HepG2 (cell line): ENCODE data around the gene PIK3R5. TPM values are rescaled to one million over a fixed set of nuclear protein-coding genes. Genes with fewer than 3 reads are reported as not detected.

Experiments used
- ATAC-seq: fragments of 200-7000 bp; cut with Tn5 transposase; 3 replicates; pipeline ENCODE4 v1.9.1; 2020; ENCODE audit warnings: mild to moderate bottlenecking, moderate library complexity
- BruUV-seq: library from RNA; stranded (reverse); fragments of 400-500 nt; replicated peaks from 2 replicates; lab custom pipeline; 2021; lab: Mats Ljungman, UMichigan
- CTCF ChIA-PET: fragments of 300-600 bp; formaldehyde crosslinking; extraction: SDS; loops from one replicate; lab custom pipeline; 2021; ENCODE audit warnings: low total read pairs, inconsistent platforms, low intra/inter-chr PET ratio; lab: Yijun Ruan, JAX
- POLR2A ChIA-PET: fragments of 350-600 bp; sonication (Branson Sonifier 250); formaldehyde crosslinking; loops from one replicate; lab custom pipeline; 2020; ENCODE audit warnings: antibody characterized with exemption, inconsistent platforms; lab: Yijun Ruan, JAX
- DNase-seq: peaks from one replicate; pipeline ENCODE4 v3.0.0-alpha.2; 2015; ENCODE audit warnings: low spot score
- FAIRE-seq: peaks from 3 replicates; lab custom pipeline; 2011; peaks lifted over from hg19 to GRCh38; lab: Jason Lieb, UNC
- H2AFZ ChIP-seq: one replicate; pipeline ENCODE4 v1.6.1; 2011; ENCODE audit warnings: low read length, inconsistent platforms
- H3K27ac ChIP-seq: fragments of 300-600 bp; 3 replicates; pipeline ENCODE4 v1.8.0; 2011; ENCODE audit warnings: mixed run types, mild to moderate bottlenecking, mixed read lengths, low read length, inconsistent platforms; ENCODE audit not compliant: insufficient read depth; ENCODE audit errors: extremely low read length
- H3K27me3 ChIP-seq, 2 experiments: fragments of 200-600 bp in 1 of 2; 2 replicates in 1 of 2; 3 replicates in 1 of 2; pipeline versions ENCODE4 v1.6.0 to v1.8.0; 2011; ENCODE audit warnings: low read length in 2 of 2, mild to moderate bottlenecking in 2 of 2, moderate library complexity in 2 of 2, inconsistent platforms in 1 of 2; ENCODE audit not compliant: insufficient read depth in 2 of 2, control insufficient read depth in 1 of 2
- H3K36me3 ChIP-seq, 2 experiments: fragments of 200-600 bp in 1 of 2; replicated peaks in 1 of 2; 2 replicates in 1 of 2; 3 replicates in 1 of 2; pipeline versions ENCODE4 v1.5.1 to v1.8.0; 2011; ENCODE audit warnings: low read length in 2 of 2, inconsistent platforms in 1 of 2; ENCODE audit not compliant: insufficient read depth in 2 of 2, control insufficient read depth in 1 of 2
- H3K4me1 ChIP-seq: 2 replicates; pipeline ENCODE4 v1.5.1; 2012; ENCODE audit warnings: low read length, inconsistent platforms; ENCODE audit not compliant: insufficient read depth
- H3K4me2 ChIP-seq: 2 replicates; pipeline ENCODE4 v1.6.0; 2011; ENCODE audit warnings: low read depth, low read length, inconsistent platforms
- H3K4me3 ChIP-seq, 3 experiments: fragments of 200-600 bp in 1 of 3; sonication (generic), shearing (Covaris generic) in 1 of 3; replicated peaks in 1 of 3; 2 replicates each; pipeline ENCODE4 v1.5.1; 2011 to 2016; ENCODE audit warnings: low read length in 3 of 3, inconsistent platforms in 2 of 3, low read depth in 2 of 3, mild to moderate bottlenecking in 2 of 3, control low read depth in 1 of 3, mixed read lengths in 1 of 3; ENCODE audit not compliant: insufficient read depth in 1 of 3
- H3K79me2 ChIP-seq: one replicate; pipeline ENCODE4 v1.6.1; 2011; ENCODE audit warnings: low read length, inconsistent platforms; ENCODE audit not compliant: insufficient read depth
- H3K9ac ChIP-seq: 2 replicates; pipeline ENCODE4 v1.6.0; 2011; ENCODE audit warnings: mild to moderate bottlenecking, low read depth, low read length, inconsistent platforms; ENCODE audit not compliant: insufficient read depth
- H3K9me3 ChIP-seq: 2 replicates; pipeline ENCODE4 v1.5.1; 2012; ENCODE audit warnings: mild to moderate bottlenecking, low read length
- H4K20me1 ChIP-seq: 2 replicates; pipeline ENCODE4 v1.6.0; 2011; ENCODE audit warnings: inconsistent platforms, mild to moderate bottlenecking, low read length, moderate library complexity; ENCODE audit not compliant: insufficient read depth
- ARNT ChIP-seq: fragments of 450-650 bp; IDR thresholded peaks from 2 replicates; pipeline ENCODE4 v1.6.1; 2017
- CEBPG ChIP-seq: IDR thresholded peaks from 2 replicates; pipeline ENCODE4 v1.6.1; 2016
- ELF4 ChIP-seq: sonication (generic); formaldehyde crosslinking; IDR thresholded peaks from 2 replicates; pipeline ENCODE4 v1.5.0; 2020; ENCODE audit warnings: missing genetic modification reagents, mild to moderate bottlenecking, moderate library complexity, borderline replicate concordance
- FLYWCH1 ChIP-seq: sonication (generic); formaldehyde crosslinking; IDR thresholded peaks from 2 replicates; pipeline ENCODE4 v1.8.1; 2023; ENCODE audit warnings: mild to moderate bottlenecking, missing genetic modification reagents
- HOXA5 ChIP-seq: sonication (generic); formaldehyde crosslinking; IDR thresholded peaks from 2 replicates; pipeline ENCODE4 v1.4.0; 2020; ENCODE audit warnings: missing genetic modification reagents
- MATR3 ChIP-seq: sonication (generic); formaldehyde crosslinking; IDR thresholded peaks from 2 replicates; pipeline ENCODE4 v1.4.0; 2020; ENCODE audit warnings: missing genetic modification reagents
- NFE2L2 ChIP-seq: fragments of 150-350 bp; IDR thresholded peaks from 2 replicates; pipeline ENCODE4 v1.6.1; 2014; ENCODE audit warnings: low read length
- TGIF2 ChIP-seq: IDR thresholded peaks from 2 replicates; pipeline ENCODE4 v1.6.1; 2016; ENCODE audit warnings: control low read depth, missing compliant biosample characterization
- ZNF468 ChIP-seq: sonication (generic); formaldehyde crosslinking; IDR thresholded peaks from 2 replicates; pipeline ENCODE4 v1.8.0; 2022; ENCODE audit warnings: mild to moderate bottlenecking, moderate library complexity, missing genetic modification reagents
- ZNF569 ChIP-seq: sonication (generic); formaldehyde crosslinking; IDR thresholded peaks from 2 replicates; pipeline ENCODE4 v1.5.0; 2020; ENCODE audit warnings: mild to moderate bottlenecking, missing genetic modification reagents, moderate library complexity, borderline replicate concordance
- ZNF746 ChIP-seq: sonication (generic); formaldehyde crosslinking; IDR thresholded peaks from 2 replicates; pipeline ENCODE4 v1.8.0; 2022; ENCODE audit warnings: mild to moderate bottlenecking, missing genetic modification reagents
- ZNF792 ChIP-seq: IDR thresholded peaks from 2 replicates; pipeline ENCODE4 v1.6.1; 2016
- WGBS: methylation state at CpG from one replicate; pipeline ENCODE4 v1.1.6; 2017; ENCODE audit warnings: low lambda C conversion rate; 5-methylcytosine and 5-hydroxymethylcytosine counted together
- in situ Hi-C: cut with HindIII; loops from 2 replicates; pipeline ENCODE4 v1.10.0; 2017; ENCODE audit warnings: low pct_unique_long_range_greater_than_20kb; ENCODE audit not compliant: extremely low pct_ligation_motif_present
- intact Hi-C: fragments of 100-400 bp; cut with micrococcal nuclease; formaldehyde crosslinking; loops from one replicate; pipeline ENCODE4 v1.10.0; 2022; ENCODE audit not compliant: unreplicated experiment
- polyA plus RNA-seq, 8 experiments: library from polyadenylated mRNA; depleted of rRNA in 3 of 8; stranded (reverse) in 7 of 8; unstranded in 1 of 8; fragments of >200 nt; fragmentation: Illumina TruSeq in 4 of 8; extraction: Trizol in 4 of 8; gene quantifications; 2 replicates each; pipeline versions ENCODE4 v1.2.1 to v1.2.3, GENCODE V29; 2011 to 2016; ENCODE audit warnings: low read depth in 4 of 8, missing spikeins in 1 of 8, mixed read lengths in 1 of 8; ENCODE audit not compliant: insufficient read depth in 1 of 8
- total RNA-seq, 5 experiments: library from RNA; depleted of rRNA; stranded (reverse); fragments of >200 nt; fragmentation: Illumina TruSeq; extraction: Trizol; gene quantifications; 2 replicates each; pipeline ENCODE4 v1.2.3, GENCODE V29; 2016; ENCODE audit warnings: low read depth in 1 of 5
- TF ChIP-seq, protein P1 (sequence below): sonication (generic); formaldehyde crosslinking; IDR thresholded peaks from 2 replicates; pipeline ENCODE4 v1.4.0; 2020; ENCODE audit warnings: missing genetic modification reagents; ENCODE audit errors: not compliant biosample characterization
- TF ChIP-seq, protein P2 (sequence below): IDR thresholded peaks from 2 replicates; pipeline ENCODE4 v1.6.1; 2012; ENCODE audit warnings: low read depth, low read length, improper control_type of control experiment
- TF ChIP-seq, protein P3 (sequence below): sonication (generic); formaldehyde crosslinking; IDR thresholded peaks from 2 replicates; pipeline ENCODE4 v1.9.0; 2021; ENCODE audit warnings: missing genetic modification reagents, mild to moderate bottlenecking, borderline replicate concordance
- TF ChIP-seq, protein P4 (sequence below): sonication (generic); formaldehyde crosslinking; IDR thresholded peaks from 2 replicates; pipeline ENCODE4 v1.4.0; 2020; ENCODE audit warnings: missing genetic modification reagents, borderline replicate concordance

Gene PIK3R5
- total and polyA plus RNA-seq, 2 of the 13 experiments (the other 11 are each of a cell fraction or from before 2014, with no cell fraction given), result not detected

DNA sequence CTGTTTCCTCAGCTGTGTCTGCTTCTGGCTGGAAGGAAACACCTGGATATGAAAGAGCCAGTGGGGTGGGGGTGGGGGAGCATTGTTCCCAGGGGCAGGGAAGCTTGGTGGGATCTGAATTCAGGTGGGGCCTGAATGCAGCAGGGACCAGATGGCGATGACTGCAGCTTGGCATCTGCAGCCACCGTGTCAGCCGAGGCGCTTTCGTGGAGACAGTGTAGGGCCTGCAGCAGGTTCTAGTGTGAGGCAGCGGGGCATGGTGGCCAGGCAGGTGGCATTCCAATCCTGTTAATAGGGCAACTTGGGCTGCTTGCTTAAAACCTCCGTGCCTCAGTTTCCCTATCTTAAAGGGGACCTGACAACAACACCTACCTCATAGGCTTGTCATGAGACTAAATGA is 99.7 kb downstream of the PIK3R5 start (continued):
- TF ChIP-seq, protein P1, sequence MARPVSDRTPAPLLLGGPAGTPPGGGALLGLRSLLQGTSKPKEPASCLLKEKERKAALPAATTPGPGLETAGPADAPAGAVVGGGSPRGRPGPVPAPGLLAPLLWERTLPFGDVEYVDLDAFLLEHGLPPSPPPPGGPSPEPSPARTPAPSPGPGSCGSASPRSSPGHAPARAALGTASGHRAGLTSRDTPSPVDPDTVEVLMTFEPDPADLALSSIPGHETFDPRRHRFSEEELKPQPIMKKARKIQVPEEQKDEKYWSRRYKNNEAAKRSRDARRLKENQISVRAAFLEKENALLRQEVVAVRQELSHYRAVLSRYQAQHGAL, result no peak
- no peak for TF ChIP-seq ZNF569 (CRISPR knock-in tag)
- no peak for TF ChIP-seq ZNF792
- TF ChIP-seq FLYWCH1, result no peak
- no peak for TF ChIP-seq CEBPG (CRISPR knock-in tag)
- TF ChIP-seq ZNF746 (CRISPR knock-in tag), result no peak
- no peak for TF ChIP-seq ELF4 (CRISPR knock-in tag)
- no peak for TF ChIP-seq ZNF468 (CRISPR knock-in tag)
- no peak for TF ChIP-seq MATR3
- TF ChIP-seq, protein P2, sequence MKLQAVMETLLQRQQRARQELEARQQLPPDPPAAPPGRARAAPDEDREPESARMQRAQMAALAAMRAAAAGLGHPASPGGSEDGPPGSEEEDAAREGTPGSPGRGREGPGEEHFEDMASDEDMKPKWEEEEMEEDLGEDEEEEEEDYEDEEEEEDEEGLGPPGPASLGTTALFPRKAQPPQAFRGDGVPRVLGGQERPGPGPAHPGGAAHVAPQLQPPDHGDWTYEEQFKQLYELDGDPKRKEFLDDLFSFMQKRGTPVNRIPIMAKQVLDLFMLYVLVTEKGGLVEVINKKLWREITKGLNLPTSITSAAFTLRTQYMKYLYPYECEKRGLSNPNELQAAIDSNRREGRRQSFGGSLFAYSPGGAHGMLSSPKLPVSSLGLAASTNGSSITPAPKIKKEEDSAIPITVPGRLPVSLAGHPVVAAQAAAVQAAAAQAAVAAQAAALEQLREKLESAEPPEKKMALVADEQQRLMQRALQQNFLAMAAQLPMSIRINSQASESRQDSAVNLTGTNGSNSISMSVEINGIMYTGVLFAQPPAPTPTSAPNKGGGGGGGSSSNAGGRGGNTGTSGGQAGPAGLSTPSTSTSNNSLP, result no peak

DNA sequence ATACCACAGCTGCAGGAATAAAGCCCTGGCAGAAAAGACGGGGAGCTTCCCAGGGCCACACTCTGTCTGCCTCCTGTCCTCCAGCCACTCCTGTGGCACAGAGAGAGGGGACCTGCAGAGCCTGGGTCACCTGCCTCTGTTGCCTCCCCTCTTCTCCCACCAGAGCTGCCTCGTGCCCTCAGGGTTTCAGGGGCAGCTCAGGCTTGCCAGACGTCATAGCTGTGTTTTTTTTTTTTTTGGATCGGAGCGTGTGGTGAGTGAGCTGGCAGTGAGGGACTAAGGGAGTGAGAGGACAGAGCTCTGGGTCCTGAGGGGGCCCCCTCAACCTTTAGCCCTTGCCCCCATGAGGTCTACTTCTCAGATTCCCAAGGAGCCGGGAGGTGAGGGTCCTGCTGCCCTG is 100.1 kb downstream of the PIK3R5 start:
- CTCF ChIA-PET, result no interaction called here
- 0% methylated on average over 1 of the region's 6 CpGs for WGBS
- no peak for ATAC-seq
- TF ChIP-seq, protein P3, sequence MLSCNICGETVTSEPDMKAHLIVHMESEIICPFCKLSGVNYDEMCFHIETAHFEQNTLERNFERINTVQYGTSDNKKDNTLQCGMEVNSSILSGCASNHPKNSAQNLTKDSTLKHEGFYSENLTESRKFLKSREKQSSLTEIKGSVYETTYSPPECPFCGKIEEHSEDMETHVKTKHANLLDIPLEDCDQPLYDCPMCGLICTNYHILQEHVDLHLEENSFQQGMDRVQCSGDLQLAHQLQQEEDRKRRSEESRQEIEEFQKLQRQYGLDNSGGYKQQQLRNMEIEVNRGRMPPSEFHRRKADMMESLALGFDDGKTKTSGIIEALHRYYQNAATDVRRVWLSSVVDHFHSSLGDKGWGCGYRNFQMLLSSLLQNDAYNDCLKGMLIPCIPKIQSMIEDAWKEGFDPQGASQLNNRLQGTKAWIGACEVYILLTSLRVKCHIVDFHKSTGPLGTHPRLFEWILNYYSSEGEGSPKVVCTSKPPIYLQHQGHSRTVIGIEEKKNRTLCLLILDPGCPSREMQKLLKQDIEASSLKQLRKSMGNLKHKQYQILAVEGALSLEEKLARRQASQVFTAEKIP, result no peak
- TF ChIP-seq TGIF2 (CRISPR knock-in tag) (no peak), HOXA5 (CRISPR knock-in tag) (no peak), ARNT (no peak), NFE2L2 (no peak)
- TF ChIP-seq, protein P4, sequence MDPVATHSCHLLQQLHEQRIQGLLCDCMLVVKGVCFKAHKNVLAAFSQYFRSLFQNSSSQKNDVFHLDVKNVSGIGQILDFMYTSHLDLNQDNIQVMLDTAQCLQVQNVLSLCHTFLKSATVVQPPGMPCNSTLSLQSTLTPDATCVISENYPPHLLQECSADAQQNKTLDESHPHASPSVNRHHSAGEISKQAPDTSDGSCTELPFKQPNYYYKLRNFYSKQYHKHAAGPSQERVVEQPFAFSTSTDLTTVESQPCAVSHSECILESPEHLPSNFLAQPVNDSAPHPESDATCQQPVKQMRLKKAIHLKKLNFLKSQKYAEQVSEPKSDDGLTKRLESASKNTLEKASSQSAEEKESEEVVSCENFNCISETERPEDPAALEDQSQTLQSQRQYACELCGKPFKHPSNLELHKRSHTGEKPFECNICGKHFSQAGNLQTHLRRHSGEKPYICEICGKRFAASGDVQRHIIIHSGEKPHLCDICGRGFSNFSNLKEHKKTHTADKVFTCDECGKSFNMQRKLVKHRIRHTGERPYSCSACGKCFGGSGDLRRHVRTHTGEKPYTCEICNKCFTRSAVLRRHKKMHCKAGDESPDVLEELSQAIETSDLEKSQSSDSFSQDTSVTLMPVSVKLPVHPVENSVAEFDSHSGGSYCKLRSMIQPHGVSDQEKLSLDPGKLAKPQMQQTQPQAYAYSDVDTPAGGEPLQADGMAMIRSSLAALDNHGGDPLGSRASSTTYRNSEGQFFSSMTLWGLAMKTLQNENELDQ (CRISPR knock-in tag), result no peak

More for the DNA sequence above, 100.1 kb downstream of the PIK3R5 start:
- H3K27ac ChIP-seq, result no peak overlapping the region
- H2AFZ ChIP-seq, result no peak overlapping the region
- no peak for DNase-seq
- H3K9ac ChIP-seq, result no peak overlapping the region
- H3K9me3 ChIP-seq, result no peaks in the 10 kb centered on the region
- in situ Hi-C loops, result no loop called here
- intact Hi-C loops, result no loop called here
- H3K79me2 ChIP-seq, result no peaks in the 10 kb centered on the region
- no TSS peak for BruUV-seq
- no peak overlapping the region for H3K4me3 ChIP-seq
- H4K20me1 ChIP-seq, result no peaks in the 10 kb centered on the region
- POLR2A ChIA-PET, result no interaction called here
- no peak overlapping the region for H3K4me2 ChIP-seq
- no peak for FAIRE-seq
- no peaks in the 10 kb centered on the region for H3K36me3 ChIP-seq
- H3K27me3 ChIP-seq, result peaks cover 6 to 39% of the 10 kb centered on the region in 2 experiments; a peak in 4 of 5 replicates
- H3K4me1 ChIP-seq, result no peaks in the 10 kb centered on the region
